ENCODE results near the gene OSBPL3.

OSBPL3 gene

DNA sequence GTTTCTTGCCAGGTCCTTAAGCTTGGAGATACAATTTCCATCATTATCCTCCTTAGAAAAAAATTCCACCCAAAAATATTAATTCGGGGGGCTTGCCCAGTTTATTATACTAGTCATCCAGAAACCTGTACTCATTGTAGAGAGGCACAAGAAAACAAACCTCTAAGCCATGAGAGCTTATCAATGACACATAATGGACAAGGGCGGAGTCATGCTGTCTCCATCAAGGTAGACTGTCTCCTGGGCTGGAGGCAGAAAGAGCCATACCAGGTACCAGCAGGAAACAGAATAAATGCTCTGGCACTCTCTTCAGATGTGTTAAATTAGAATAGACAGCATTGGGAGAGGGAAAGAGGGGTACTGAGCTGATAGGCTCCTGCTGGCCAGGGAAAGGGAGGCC is 153.0 kb downstream of the OSBPL3 start:
- Mint-ChIP-seq H3K27me3 (ENCODE audit: low read depth) (no peaks in the 10 kb centered on the region), H3K36me3 (ENCODE audit: low read depth) (peaks cover 67% of the 10 kb centered on the region), H3K9me3 (no peaks in the 10 kb centered on the region), H3K4me3 (peak overlapping the region; percentile 64), H3K4me1 (ENCODE audit: low read depth) (peaks cover 71% of the 10 kb centered on the region), H3K27ac (peak overlapping the region; percentile 77)

- H3K27ac Mint-ChIP-seq, result peak overlapping the region; percentile 77
- H3K36me3 Mint-ChIP-seq (ENCODE audit: low read depth), result peaks cover 67% of the 10 kb centered on the region
- peaks cover 74% of the 10 kb centered on the region for H3K4me1 Mint-ChIP-seq (ENCODE audit: low read depth)
- no peaks in the 10 kb centered on the region for H3K27me3 Mint-ChIP-seq (ENCODE audit: low read depth)
- no peaks in the 10 kb centered on the region for H3K9me3 Mint-ChIP-seq
- H3K4me3 Mint-ChIP-seq, result peak overlapping the region; percentile 64
These were observed 153.3 kb downstream of the OSBPL3 start for GRCh38 chr7:24826662-24827020.

GRCh38 chr7:24825931-24826661 is 153.9 kb downstream of the OSBPL3 start:
- Mint-ChIP-seq H3K4me3 (peak overlapping the region; percentile 64), H3K27ac (peak overlapping the region; percentile 77), H3K9me3 (no peaks in the 10 kb centered on the region), H3K4me1 (ENCODE audit: low read depth) (peaks cover 73% of the 10 kb centered on the region), H3K27me3 (ENCODE audit: low read depth) (no peaks in the 10 kb centered on the region), H3K36me3 (ENCODE audit: low read depth) (peaks cover 65% of the 10 kb centered on the region)

DNA sequence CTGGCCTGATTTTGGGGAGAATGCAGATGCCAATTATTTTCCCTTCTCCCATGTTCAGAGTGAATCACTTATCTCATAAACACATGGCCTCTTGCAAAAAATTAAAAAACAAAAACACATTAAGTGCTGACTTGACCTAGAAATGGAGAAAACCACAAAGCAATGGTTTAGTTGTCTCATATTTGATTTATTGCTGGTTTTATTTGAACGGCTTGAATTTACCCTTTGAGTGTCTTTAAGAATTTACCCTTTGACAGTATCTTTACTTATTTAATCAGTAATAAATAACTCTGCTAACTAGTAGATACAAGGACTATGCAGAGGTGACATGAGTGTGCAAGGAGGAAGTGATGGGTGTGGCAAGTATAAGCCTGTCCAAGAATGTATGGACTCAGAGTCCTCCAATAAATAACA is 154.6 kb downstream of the OSBPL3 start:
- Mint-ChIP-seq H3K27me3 (ENCODE audit: low read depth) (no peaks in the 10 kb centered on the region), H3K36me3 (ENCODE audit: low read depth) (peaks cover 62% of the 10 kb centered on the region), H3K9me3 (no peaks in the 10 kb centered on the region), H3K4me3 (no peak overlapping the region), H3K27ac (no peak overlapping the region), H3K4me1 (ENCODE audit: low read depth) (peaks cover 75% of the 10 kb centered on the region)

DNA sequence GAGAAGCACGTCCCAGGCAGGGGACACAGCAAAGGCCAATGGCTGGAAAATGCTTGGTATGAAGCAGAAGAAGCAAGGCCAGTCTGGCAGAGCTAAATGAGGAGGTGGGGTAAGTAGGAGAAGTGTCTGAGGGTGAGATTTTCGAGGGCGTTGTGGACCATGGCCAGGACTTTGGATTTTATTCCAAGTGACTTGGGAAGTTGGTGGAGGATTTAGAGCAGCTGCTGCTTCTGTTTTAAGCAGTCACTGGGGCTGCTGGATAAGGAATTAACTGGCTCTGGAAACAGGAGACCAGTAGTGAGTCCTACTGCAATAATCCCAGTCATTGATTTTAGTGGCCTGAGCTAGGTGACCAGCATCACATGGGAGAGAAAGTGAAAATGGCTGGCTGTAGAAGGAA is 155.1 kb downstream of the OSBPL3 start:
- no peak overlapping the region for H3K4me3 Mint-ChIP-seq
- peaks cover 60% of the 10 kb centered on the region for H3K36me3 Mint-ChIP-seq (ENCODE audit: low read depth)
- H3K4me1 Mint-ChIP-seq (ENCODE audit: low read depth), result peaks cover 76% of the 10 kb centered on the region
- H3K27ac Mint-ChIP-seq, result no peak overlapping the region
- H3K9me3 Mint-ChIP-seq, result no peaks in the 10 kb centered on the region
- H3K27me3 Mint-ChIP-seq (ENCODE audit: low read depth), result no peaks in the 10 kb centered on the region

- Mint-ChIP-seq H3K27ac (no peak overlapping the region), H3K36me3 (ENCODE audit: low read depth) (peaks cover 57% of the 10 kb centered on the region), H3K4me3 (no peak overlapping the region), H3K4me1 (ENCODE audit: low read depth) (peaks cover 75% of the 10 kb centered on the region), H3K9me3 (no peaks in the 10 kb centered on the region), H3K27me3 (ENCODE audit: low read depth) (no peaks in the 10 kb centered on the region)
These were observed 155.6 kb downstream of the OSBPL3 start for GRCh38 chr7:24824400-24824799.

- H3K36me3 Mint-ChIP-seq (ENCODE audit: low read depth), result peaks cover 57% of the 10 kb centered on the region
These were observed 158.3 kb downstream of the OSBPL3 start for GRCh38 chr7:24821754-24822054.

DNA sequence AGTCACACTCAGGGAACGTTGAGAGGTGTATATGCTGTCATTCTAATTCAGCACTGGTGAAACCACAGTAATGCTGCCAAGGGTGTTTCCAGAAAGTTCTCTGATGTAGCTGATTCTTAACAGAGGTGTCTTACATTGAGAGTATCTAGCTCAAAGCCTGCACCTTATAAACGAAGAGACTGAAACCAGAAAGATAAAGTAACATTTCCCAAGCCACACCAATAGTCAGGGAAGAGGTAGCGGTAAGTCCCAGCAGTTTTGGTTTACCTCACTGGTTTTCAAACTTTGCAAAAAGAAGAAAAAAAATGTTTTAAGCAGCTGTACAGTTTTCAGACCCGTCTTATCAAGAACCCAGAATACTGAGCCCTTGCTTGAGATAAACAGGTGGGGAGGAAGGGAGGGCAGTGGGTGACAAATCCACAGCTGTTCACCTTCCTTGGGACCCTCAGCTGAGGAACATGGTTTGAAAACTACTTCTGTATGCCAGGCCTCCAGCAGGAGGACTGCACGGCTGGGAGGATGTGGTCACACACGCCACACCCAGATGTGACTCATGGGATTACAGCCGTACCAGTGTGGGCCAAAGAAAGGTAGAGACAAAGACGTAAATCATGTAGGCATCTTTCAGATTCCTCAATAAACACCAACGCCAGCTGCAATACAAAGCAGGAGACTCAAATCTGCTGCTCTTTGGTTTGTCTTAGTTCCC is 158.8 kb downstream of the OSBPL3 start:
- H3K36me3 Mint-ChIP-seq (ENCODE audit: low read depth), result peaks cover 56% of the 10 kb centered on the region
- H3K27me3 Mint-ChIP-seq (ENCODE audit: low read depth), result no peaks in the 10 kb centered on the region

More at GRCh38 chr7:24821754-24822054, 158.3 kb downstream of the OSBPL3 start:
- H3K4me1 Mint-ChIP-seq (ENCODE audit: low read depth), result peaks cover 60% of the 10 kb centered on the region
- no peaks in the 10 kb centered on the region for H3K9me3 Mint-ChIP-seq
- H3K27ac Mint-ChIP-seq, result peak overlapping the region; percentile 96
- peak overlapping the region; percentile 56 for H3K4me3 Mint-ChIP-seq
- H3K27me3 Mint-ChIP-seq (ENCODE audit: low read depth), result no peaks in the 10 kb centered on the region

GRCh38 chr7:24820730-24821044 is 159.3 kb downstream of the OSBPL3 start:
- no peaks in the 10 kb centered on the region for H3K27me3 Mint-ChIP-seq (ENCODE audit: low read depth)
- peak overlapping the region; percentile 77 for H3K4me3 Mint-ChIP-seq
- peak overlapping the region; percentile 96 for H3K27ac Mint-ChIP-seq
- no peaks in the 10 kb centered on the region for H3K9me3 Mint-ChIP-seq
- peaks cover 52% of the 10 kb centered on the region for H3K36me3 Mint-ChIP-seq (ENCODE audit: low read depth)
- peaks cover 50% of the 10 kb centered on the region for H3K4me1 Mint-ChIP-seq (ENCODE audit: low read depth)

More for the DNA sequence above, 158.8 kb downstream of the OSBPL3 start:
- H3K27ac Mint-ChIP-seq, result peak overlapping the region; percentile 96
- H3K4me1 Mint-ChIP-seq (ENCODE audit: low read depth), result peaks cover 55% of the 10 kb centered on the region
- H3K9me3 Mint-ChIP-seq, result no peaks in the 10 kb centered on the region
- peak overlapping the region; percentile 56 for H3K4me3 Mint-ChIP-seq

GRCh38 chr7:24819916-24820689 is 159.9 kb downstream of the OSBPL3 start:
- H3K27me3 Mint-ChIP-seq (ENCODE audit: low read depth), result no peaks in the 10 kb centered on the region

DNA sequence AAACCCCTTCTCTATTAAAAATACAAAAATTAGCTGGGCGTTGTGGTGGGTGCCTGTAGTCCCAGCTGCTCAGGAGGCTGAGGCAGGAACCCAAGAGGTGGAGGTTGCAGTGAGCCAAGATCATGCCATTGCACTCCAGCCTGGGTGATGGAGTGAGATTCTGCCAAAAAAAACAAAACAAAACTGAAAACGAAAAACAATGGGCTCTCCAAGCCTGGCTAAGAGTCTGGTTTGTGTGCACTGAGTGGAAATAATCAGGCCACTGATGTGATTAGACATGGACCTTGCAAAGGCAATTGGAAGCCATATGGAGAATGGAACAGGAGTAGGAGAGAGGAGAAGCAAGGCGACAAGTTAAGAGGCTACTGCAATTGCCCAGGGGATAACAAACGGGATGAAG is 162.6 kb downstream of the OSBPL3 start:
- no peak overlapping the region for H3K4me3 Mint-ChIP-seq
- H3K27me3 Mint-ChIP-seq (ENCODE audit: low read depth), result no peaks in the 10 kb centered on the region
- no peaks in the 10 kb centered on the region for H3K9me3 Mint-ChIP-seq
- peak overlapping the region; percentile 5 for H3K27ac Mint-ChIP-seq
- H3K4me1 Mint-ChIP-seq (ENCODE audit: low read depth), result peaks cover 26% of the 10 kb centered on the region
- H3K36me3 Mint-ChIP-seq (ENCODE audit: low read depth), result peaks cover 39% of the 10 kb centered on the region

More at GRCh38 chr7:24819916-24820689, 159.9 kb downstream of the OSBPL3 start:
- Mint-ChIP-seq H3K4me3 (peak overlapping the region; percentile 77), H3K36me3 (ENCODE audit: low read depth) (peaks cover 48% of the 10 kb centered on the region), H3K9me3 (no peaks in the 10 kb centered on the region), H3K27ac (peak overlapping the region; percentile 96), H3K4me1 (ENCODE audit: low read depth) (peaks cover 44% of the 10 kb centered on the region)

- Mint-ChIP-seq H3K4me1 (ENCODE audit: low read depth) (peaks cover 23% of the 10 kb centered on the region), H3K9me3 (no peaks in the 10 kb centered on the region), H3K4me3 (no peak overlapping the region), H3K27me3 (ENCODE audit: low read depth) (no peaks in the 10 kb centered on the region), H3K27ac (no peak overlapping the region), H3K36me3 (ENCODE audit: low read depth) (peaks cover 39% of the 10 kb centered on the region)
These were observed 163.1 kb downstream of the OSBPL3 start for GRCh38 chr7:24816868-24817267.

- no peak overlapping the region for H3K4me3 Mint-ChIP-seq
- H3K9me3 Mint-ChIP-seq, result no peaks in the 10 kb centered on the region
- H3K4me1 Mint-ChIP-seq (ENCODE audit: low read depth), result peaks cover under 1% of the 10 kb centered on the region
- peaks cover 41% of the 10 kb centered on the region for H3K36me3 Mint-ChIP-seq (ENCODE audit: low read depth)
- no peak overlapping the region for H3K27ac Mint-ChIP-seq
- H3K27me3 Mint-ChIP-seq (ENCODE audit: low read depth), result no peaks in the 10 kb centered on the region
These were observed 167.6 kb downstream of the OSBPL3 start for GRCh38 chr7:24812305-24812945.

DNA sequence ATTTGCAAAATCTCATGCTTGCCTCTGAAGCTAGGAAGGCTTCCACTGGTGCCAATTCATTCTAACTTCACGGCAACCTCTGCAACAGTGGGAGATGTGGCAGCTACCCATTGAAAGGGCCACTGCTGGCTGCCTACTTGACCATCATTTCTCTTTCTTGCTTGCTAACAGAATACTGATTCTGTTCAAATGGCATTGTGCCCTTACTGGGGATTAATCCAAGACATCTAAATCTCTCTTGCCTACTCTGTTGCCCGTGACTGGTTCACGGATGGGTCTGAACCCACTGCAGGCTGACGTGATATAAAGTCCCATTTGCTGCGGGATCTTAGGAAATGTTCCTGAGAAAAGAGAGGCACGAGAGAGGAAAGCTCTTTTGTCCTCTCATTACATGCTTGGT is 171.5 kb downstream of the OSBPL3 start:
- H3K27me3 Mint-ChIP-seq (ENCODE audit: low read depth), result no peaks in the 10 kb centered on the region
- H3K4me3 Mint-ChIP-seq, result no peak overlapping the region
- no peak overlapping the region for H3K27ac Mint-ChIP-seq
- H3K36me3 Mint-ChIP-seq (ENCODE audit: low read depth), result peaks cover 36% of the 10 kb centered on the region
- no peaks in the 10 kb centered on the region for H3K9me3 Mint-ChIP-seq
- no peaks in the 10 kb centered on the region for H3K4me1 Mint-ChIP-seq (ENCODE audit: low read depth)
